Measurements from ENCODE around the gene SGPP1. TPM values are rescaled to one million over a fixed set of nuclear protein-coding genes. Genes with fewer than 3 reads are reported as not detected.

Gene SGPP1
- total and polyA plus RNA-seq, 2 donors (not counting 1 experiment from before 2014, with no cell fraction given): 25.8 to 42.1 TPM

GRCh38 chr14:63701606-63702299 lies 26.1 kb downstream of the SGPP1 start:
- H3K9ac ChIP-seq (ENCODE audit: insufficient read depth, low read length): no peak overlapping the region
- H3K4me3 ChIP-seq (replicated peaks in 1 of 4; ENCODE audit: control extremely low read depth in 1 of 4, insufficient read depth in 1 of 4, low read depth in 3 of 4, low read length in 4 of 4): no peak overlapping the region
- DNase-seq (ENCODE audit: low read depth in 2 of 2): no peak
- H3K27me3 ChIP-seq (ENCODE audit: control insufficient read depth, insufficient read depth, low read length): no peaks in the 10 kb centered on the region
- no peaks in the 10 kb centered on the region for H3K4me1 ChIP-seq (ENCODE audit: control insufficient read depth, extremely low read depth, insufficient read depth, low read length)
- no peaks in the 10 kb centered on the region for H3K79me2 ChIP-seq (ENCODE audit: control insufficient read depth, insufficient read depth, low read length)
- no peak overlapping the region for H3K27ac ChIP-seq (ENCODE audit: insufficient read depth, low read length)
- no peaks in the 10 kb centered on the region for H3K9me3 ChIP-seq (ENCODE audit: control insufficient read depth, insufficient read depth, low read depth, low read length)
- no peak overlapping the region for H3K4me2 ChIP-seq (ENCODE audit: extremely low read depth, insufficient read depth, low read length)
- H4K20me1 ChIP-seq (ENCODE audit: control insufficient read depth, extremely low read depth, insufficient read depth, low read length): no peaks in the 10 kb centered on the region
- no peaks in the 10 kb centered on the region for H3K36me3 ChIP-seq (ENCODE audit: control insufficient read depth, insufficient read depth, low read length)
- TF ChIP-seq EZH2 (IDR thresholded peaks at IDR 0.05; ENCODE audit: low read length, missing control alignments): no peak
- TF ChIP-seq, protein P1, sequence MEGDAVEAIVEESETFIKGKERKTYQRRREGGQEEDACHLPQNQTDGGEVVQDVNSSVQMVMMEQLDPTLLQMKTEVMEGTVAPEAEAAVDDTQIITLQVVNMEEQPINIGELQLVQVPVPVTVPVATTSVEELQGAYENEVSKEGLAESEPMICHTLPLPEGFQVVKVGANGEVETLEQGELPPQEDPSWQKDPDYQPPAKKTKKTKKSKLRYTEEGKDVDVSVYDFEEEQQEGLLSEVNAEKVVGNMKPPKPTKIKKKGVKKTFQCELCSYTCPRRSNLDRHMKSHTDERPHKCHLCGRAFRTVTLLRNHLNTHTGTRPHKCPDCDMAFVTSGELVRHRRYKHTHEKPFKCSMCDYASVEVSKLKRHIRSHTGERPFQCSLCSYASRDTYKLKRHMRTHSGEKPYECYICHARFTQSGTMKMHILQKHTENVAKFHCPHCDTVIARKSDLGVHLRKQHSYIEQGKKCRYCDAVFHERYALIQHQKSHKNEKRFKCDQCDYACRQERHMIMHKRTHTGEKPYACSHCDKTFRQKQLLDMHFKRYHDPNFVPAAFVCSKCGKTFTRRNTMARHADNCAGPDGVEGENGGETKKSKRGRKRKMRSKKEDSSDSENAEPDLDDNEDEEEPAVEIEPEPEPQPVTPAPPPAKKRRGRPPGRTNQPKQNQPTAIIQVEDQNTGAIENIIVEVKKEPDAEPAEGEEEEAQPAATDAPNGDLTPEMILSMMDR (conservative IDR thresholded peaks at IDR 0.05 in 1 of 2, IDR thresholded peaks at IDR 0.05 in 1 of 2; ENCODE audit: low read depth in 1 of 2, low read length in 2 of 2): no peak
- no peak overlapping the region for H2AFZ ChIP-seq (ENCODE audit: low read length)

GRCh38 chr14:63692310-63693020 lies 35.4 kb downstream of the SGPP1 start:
- H3K36me3 ChIP-seq (ENCODE audit: control insufficient read depth, insufficient read depth, low read length): no peaks in the 10 kb centered on the region
- no peak overlapping the region for H3K4me2 ChIP-seq (ENCODE audit: extremely low read depth, insufficient read depth, low read length)
- no peaks in the 10 kb centered on the region for H3K27me3 ChIP-seq (ENCODE audit: control insufficient read depth, insufficient read depth, low read length)
- H2AFZ ChIP-seq (ENCODE audit: low read length): no peak overlapping the region
- no peaks in the 10 kb centered on the region for H3K4me1 ChIP-seq (ENCODE audit: control insufficient read depth, extremely low read depth, insufficient read depth, low read length)
- no peaks in the 10 kb centered on the region for H4K20me1 ChIP-seq (ENCODE audit: control insufficient read depth, extremely low read depth, insufficient read depth, low read length)
- no peak overlapping the region for H3K27ac ChIP-seq (ENCODE audit: insufficient read depth, low read length)
- no peaks in the 10 kb centered on the region for H3K79me2 ChIP-seq (ENCODE audit: control insufficient read depth, insufficient read depth, low read length)
- no peak overlapping the region for H3K9ac ChIP-seq (ENCODE audit: insufficient read depth, low read length)
- TF ChIP-seq EZH2 (IDR thresholded peaks at IDR 0.05; ENCODE audit: low read length, missing control alignments): no peak
- TF ChIP-seq, protein P1 (conservative IDR thresholded peaks at IDR 0.05 in 1 of 2, IDR thresholded peaks at IDR 0.05 in 1 of 2; ENCODE audit: low read depth in 1 of 2, low read length in 2 of 2): no peak
- H3K9me3 ChIP-seq (ENCODE audit: control insufficient read depth, insufficient read depth, low read depth, low read length): no peaks in the 10 kb centered on the region
- no peak overlapping the region for H3K4me3 ChIP-seq (replicated peaks in 1 of 4; ENCODE audit: control extremely low read depth in 1 of 4, insufficient read depth in 1 of 4, low read depth in 3 of 4, low read length in 4 of 4)
- DNase-seq (ENCODE audit: low read depth in 2 of 2): peak in 1 of 2 donors; percentile 13

DNA sequence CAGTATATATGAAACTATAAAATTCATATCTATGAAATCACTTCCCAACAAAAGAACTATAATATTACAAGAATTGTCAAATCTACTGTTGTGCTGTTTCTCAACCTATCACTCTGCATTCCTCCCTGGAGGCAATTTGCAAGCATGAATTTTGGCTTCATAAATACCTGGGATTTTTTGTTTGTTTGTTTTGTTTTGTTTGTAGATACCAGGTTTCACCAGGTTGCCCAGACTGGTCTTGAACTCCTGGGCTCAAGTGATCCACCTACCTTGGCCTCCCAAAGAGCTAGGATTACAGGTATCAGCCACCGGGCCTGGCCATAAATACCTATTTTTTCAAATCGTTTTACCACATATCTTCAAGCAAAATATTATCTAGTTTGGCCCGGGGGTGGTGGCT lies 38.7 kb downstream of the SGPP1 start:
- TF ChIP-seq, protein P1 (conservative IDR thresholded peaks at IDR 0.05 in 1 of 2, IDR thresholded peaks at IDR 0.05 in 1 of 2; ENCODE audit: low read depth in 1 of 2, low read length in 2 of 2): no peak
- TF ChIP-seq EZH2 (IDR thresholded peaks at IDR 0.05; ENCODE audit: low read length, missing control alignments): no peak
- DNase-seq (ENCODE audit: low read depth in 2 of 2): no peak
- H3K9ac ChIP-seq (ENCODE audit: insufficient read depth, low read length): no peak overlapping the region

More for the DNA sequence above, 38.7 kb downstream of the SGPP1 start:
- H3K4me3 ChIP-seq (replicated peaks in 1 of 4; ENCODE audit: control extremely low read depth in 1 of 4, insufficient read depth in 1 of 4, low read depth in 3 of 4, low read length in 4 of 4): no peak overlapping the region
- no peak overlapping the region for H2AFZ ChIP-seq (ENCODE audit: low read length)
- no peaks in the 10 kb centered on the region for H4K20me1 ChIP-seq (ENCODE audit: control insufficient read depth, extremely low read depth, insufficient read depth, low read length)
- no peaks in the 10 kb centered on the region for H3K4me1 ChIP-seq (ENCODE audit: control insufficient read depth, extremely low read depth, insufficient read depth, low read length)
- H3K27me3 ChIP-seq (ENCODE audit: control insufficient read depth, insufficient read depth, low read length): no peaks in the 10 kb centered on the region
- no peaks in the 10 kb centered on the region for H3K79me2 ChIP-seq (ENCODE audit: control insufficient read depth, insufficient read depth, low read length)
- H3K27ac ChIP-seq (ENCODE audit: insufficient read depth, low read length): no peak overlapping the region
- H3K4me2 ChIP-seq (ENCODE audit: extremely low read depth, insufficient read depth, low read length): no peak overlapping the region
- H3K36me3 ChIP-seq (ENCODE audit: control insufficient read depth, insufficient read depth, low read length): no peaks in the 10 kb centered on the region
- no peaks in the 10 kb centered on the region for H3K9me3 ChIP-seq (ENCODE audit: control insufficient read depth, insufficient read depth, low read depth, low read length)

Measured in fibroblast of lung (primary cell).